WERI-Rb-1 (cell line): ENCODE results near the gene KIAA0408.

Source experiments
- DNase-seq: peaks from one replicate; pipeline ENCODE4 v3.0.0-alpha.2; 2020
- H3K27ac ChIP-seq: fragments of 250-450 bp; sonication (Bioruptor Pico); 2 replicates; pipeline ENCODE4 v1.5.1; 2020; ENCODE audit warnings: mild to moderate bottlenecking, moderate library complexity
- H3K27me3 ChIP-seq: fragments of 250-450 bp; sonication (Bioruptor Pico); 2 replicates; pipeline ENCODE4 v1.5.1; 2021; ENCODE audit warnings: mild to moderate bottlenecking, low read depth, moderate library complexity; ENCODE audit not compliant: insufficient read depth, severe bottlenecking
- H3K36me3 ChIP-seq: fragments of 250-450 bp; sonication (Bioruptor Pico); 2 replicates; pipeline ENCODE4 v1.5.1; 2020; ENCODE audit warnings: mild to moderate bottlenecking, moderate library complexity
- H3K4me3 ChIP-seq: 2 replicates; pipeline ENCODE4 v1.5.1; 2011; ENCODE audit warnings: low read depth, mild to moderate bottlenecking, control low read depth, low read length
- H3K9me3 ChIP-seq: fragments of 250-450 bp; sonication (Bioruptor Pico); 2 replicates; pipeline ENCODE4 v1.5.1; 2021; ENCODE audit warnings: mild to moderate bottlenecking, moderate library complexity; ENCODE audit not compliant: severe bottlenecking
- TF ChIP-seq, protein P1 (sequence below): IDR thresholded peaks from 2 replicates; pipeline ENCODE4 v1.5.1; 2011; ENCODE audit warnings: low read depth, mild to moderate bottlenecking, control low read depth, inconsistent platforms, low read length

KIAA0408 gene

DNA sequence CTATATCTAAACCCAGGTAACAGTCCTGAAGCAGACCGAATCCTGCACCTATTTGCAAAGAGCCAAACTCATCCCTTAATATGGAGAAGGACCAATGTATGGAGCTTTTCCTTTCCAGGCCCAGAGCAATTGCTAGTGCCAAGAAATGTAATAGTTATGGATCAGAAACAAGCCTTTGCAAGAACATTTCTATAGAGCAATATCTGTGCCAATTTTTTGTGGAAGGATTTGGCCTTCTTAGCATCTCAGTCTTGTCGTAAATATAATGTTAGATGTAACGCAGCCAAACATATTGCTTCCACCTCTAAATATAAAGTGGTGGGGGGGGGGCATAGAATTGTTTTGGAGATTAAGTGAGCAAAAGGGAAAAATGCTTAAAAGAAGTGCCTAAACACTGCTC, 2.7 kb downstream of the KIAA0408 start:
- no peaks in the 10 kb centered on the region for H3K9me3 ChIP-seq
- H3K27ac ChIP-seq, result no peak overlapping the region
- no peaks in the 10 kb centered on the region for H3K27me3 ChIP-seq
- TF ChIP-seq, protein P1, sequence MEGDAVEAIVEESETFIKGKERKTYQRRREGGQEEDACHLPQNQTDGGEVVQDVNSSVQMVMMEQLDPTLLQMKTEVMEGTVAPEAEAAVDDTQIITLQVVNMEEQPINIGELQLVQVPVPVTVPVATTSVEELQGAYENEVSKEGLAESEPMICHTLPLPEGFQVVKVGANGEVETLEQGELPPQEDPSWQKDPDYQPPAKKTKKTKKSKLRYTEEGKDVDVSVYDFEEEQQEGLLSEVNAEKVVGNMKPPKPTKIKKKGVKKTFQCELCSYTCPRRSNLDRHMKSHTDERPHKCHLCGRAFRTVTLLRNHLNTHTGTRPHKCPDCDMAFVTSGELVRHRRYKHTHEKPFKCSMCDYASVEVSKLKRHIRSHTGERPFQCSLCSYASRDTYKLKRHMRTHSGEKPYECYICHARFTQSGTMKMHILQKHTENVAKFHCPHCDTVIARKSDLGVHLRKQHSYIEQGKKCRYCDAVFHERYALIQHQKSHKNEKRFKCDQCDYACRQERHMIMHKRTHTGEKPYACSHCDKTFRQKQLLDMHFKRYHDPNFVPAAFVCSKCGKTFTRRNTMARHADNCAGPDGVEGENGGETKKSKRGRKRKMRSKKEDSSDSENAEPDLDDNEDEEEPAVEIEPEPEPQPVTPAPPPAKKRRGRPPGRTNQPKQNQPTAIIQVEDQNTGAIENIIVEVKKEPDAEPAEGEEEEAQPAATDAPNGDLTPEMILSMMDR, result no peak
- peaks cover 36% of the 10 kb centered on the region for H3K36me3 ChIP-seq
- H3K4me3 ChIP-seq, result no peak overlapping the region
- DNase-seq, result no peak

DNA sequence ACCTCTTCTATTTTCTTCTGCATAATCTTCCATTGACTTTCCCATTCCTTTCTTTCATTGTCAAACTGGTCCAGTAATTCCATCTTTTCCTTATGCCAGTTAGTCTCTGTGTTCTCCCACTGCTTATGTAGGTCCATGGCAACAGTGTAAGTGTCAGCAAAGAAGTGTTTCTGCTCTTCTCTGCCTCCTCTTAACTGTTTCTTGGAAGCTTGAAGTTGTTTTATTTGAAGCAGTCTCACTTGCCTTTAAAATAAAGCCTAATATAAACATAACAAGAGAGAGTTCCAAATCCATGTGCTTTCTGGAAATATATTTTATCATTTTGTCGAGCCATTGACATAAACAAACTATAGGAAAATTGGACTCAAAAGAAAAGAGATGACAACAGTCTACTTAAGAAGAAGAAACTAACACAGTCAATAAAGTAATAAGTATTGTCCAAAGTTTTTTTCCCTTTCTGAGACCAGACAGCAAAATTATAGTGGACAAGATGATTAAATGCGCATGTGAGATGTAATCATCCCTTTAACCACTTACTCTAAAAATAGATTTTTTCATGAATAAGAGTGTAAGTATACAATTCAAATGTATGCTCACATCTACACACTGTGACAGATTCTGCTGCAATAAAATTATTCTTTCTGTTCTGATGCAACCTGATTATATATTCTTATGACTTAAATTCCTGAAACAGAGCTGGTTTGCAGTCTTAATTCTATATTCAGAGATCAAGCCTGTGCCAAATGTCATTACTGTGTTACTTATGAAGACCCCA, 5.2 kb downstream of the KIAA0408 start:
- no peak for DNase-seq
- H3K27me3 ChIP-seq, result no peaks in the 10 kb centered on the region
- no peak overlapping the region for H3K4me3 ChIP-seq
- H3K27ac ChIP-seq, result no peak overlapping the region
- H3K9me3 ChIP-seq, result no peaks in the 10 kb centered on the region
- TF ChIP-seq, protein P1, result no peak
- peaks cover 55% of the 10 kb centered on the region for H3K36me3 ChIP-seq

DNA sequence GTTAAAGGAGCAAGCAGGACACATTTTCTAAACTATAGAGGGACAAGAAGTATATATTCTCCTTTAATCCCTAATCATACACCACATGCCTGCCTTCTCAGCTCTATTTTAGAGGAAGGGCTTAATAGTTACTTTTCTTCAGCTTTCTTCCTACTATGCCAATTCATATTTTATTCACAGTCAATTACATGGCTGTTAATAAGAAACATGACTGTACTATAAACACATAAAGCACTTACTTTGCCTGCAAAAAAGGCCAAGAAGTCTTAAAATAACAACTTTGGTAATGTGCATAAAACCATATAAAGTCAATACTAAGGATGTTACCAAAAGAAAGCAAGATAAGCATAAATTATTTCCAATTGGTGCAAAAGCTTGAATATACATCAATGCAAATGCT, 6.4 kb downstream of the KIAA0408 start:
- H3K27me3 ChIP-seq, result no peaks in the 10 kb centered on the region
- no peak for DNase-seq
- H3K27ac ChIP-seq, result no peak overlapping the region
- peaks cover 67% of the 10 kb centered on the region for H3K36me3 ChIP-seq
- H3K9me3 ChIP-seq, result no peaks in the 10 kb centered on the region
- TF ChIP-seq, protein P1, result no peak
- no peak overlapping the region for H3K4me3 ChIP-seq

DNA sequence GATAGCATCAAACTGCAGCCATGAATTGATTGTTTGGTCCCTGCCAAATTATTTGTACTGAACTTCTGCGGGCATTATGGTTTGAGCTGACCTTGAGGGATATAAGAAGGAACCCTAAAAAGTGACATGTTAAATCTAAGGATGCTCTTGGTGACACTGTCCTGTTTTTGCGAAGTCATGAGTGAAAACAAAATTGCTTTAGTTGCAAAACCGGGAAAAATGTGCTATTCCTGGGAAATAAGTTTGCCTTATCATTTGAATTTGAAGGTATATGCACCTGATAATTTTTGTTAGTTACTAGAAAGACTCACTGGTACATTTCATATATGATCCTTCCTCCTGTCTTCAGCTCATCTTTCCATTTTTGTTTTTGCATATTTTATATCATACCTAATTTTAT, 7.8 kb downstream of the KIAA0408 start:
- TF ChIP-seq, protein P1, result no peak
- no peaks in the 10 kb centered on the region for H3K27me3 ChIP-seq
- no peaks in the 10 kb centered on the region for H3K9me3 ChIP-seq
- no peak for DNase-seq
- peaks cover 81% of the 10 kb centered on the region for H3K36me3 ChIP-seq
- H3K4me3 ChIP-seq, result no peak overlapping the region
- no peak overlapping the region for H3K27ac ChIP-seq

- H3K27ac ChIP-seq, result no peak overlapping the region
- no peak for DNase-seq
- TF ChIP-seq, protein P1, result no peak
- peaks cover 98% of the 10 kb centered on the region for H3K36me3 ChIP-seq
- no peaks in the 10 kb centered on the region for H3K9me3 ChIP-seq
- no peaks in the 10 kb centered on the region for H3K27me3 ChIP-seq
- no peak overlapping the region for H3K4me3 ChIP-seq
Measured at GRCh38 chr6:127447780-127448179, 11.4 kb downstream of the KIAA0408 start.

- TF ChIP-seq, protein P1, result no peak
- Histone ChIP-seq H3K36me3 (peaks cover 93% of the 10 kb centered on the region), H3K4me3 (no peak overlapping the region), H3K27me3 (no peaks in the 10 kb centered on the region), H3K27ac (no peak overlapping the region), H3K9me3 (no peaks in the 10 kb centered on the region)
- no peak for DNase-seq
Measured at GRCh38 chr6:127446356-127446755, 12.8 kb downstream of the KIAA0408 start.
